Measurements from ENCODE around the gene ADAMTS12. TPM values are rescaled to one million over a fixed set of nuclear protein-coding genes. Genes with fewer than 3 reads are reported as not detected.

Gene ADAMTS12
- total RNA-seq, 4 donors from 2014 or later = 0.60 to 4.1 (median 1.3) TPM

- Histone ChIP-seq H3K4me3 (no peak overlapping the region), H3K36me3 (no peaks in the 10 kb centered on the region), H3K4me1 (no peaks in the 10 kb centered on the region), H3K27ac (no peak overlapping the region), H3K27me3 (no peaks in the 10 kb centered on the region), H3K9me3 (no peaks in the 10 kb centered on the region)
- no peak for DNase-seq
- in situ Hi-C loops (cut with MboI; ENCODE audit: low pct_ligation_motif_present in 1 of 4, low pct_unique_long_range_greater_than_20kb in 1 of 4, low sequenced_read_pairs in 3 of 4) = no loop called here
- no peak for TF ChIP-seq POLR2A (IDR thresholded peaks at IDR 0.05)
- TF ChIP-seq POLR2AphosphoS5 (IDR thresholded peaks at IDR 0.05) = no peak
- no peak for TF ChIP-seq CTCF (IDR thresholded peaks at IDR 0.05)
- TF ChIP-seq EP300 (IDR thresholded peaks at IDR 0.05; ENCODE audit: low read depth) = no peak
- WGBS, 2 donors (ENCODE audit: low coverage in 1 of 2) = 93% methylated on average over 2 of the region's 2 CpGs; no CpG with 5 or more reads in 1 of the 2 donors
- intact Hi-C loops (cut with DNase I; ENCODE audit: low total_unique reads) = no loop called here
Measured at GRCh38 chr5:33842456-33842855, 49.3 kb downstream of the ADAMTS12 start.

GRCh38 chr5:33841891-33842290, 49.9 kb downstream of the ADAMTS12 start:
- WGBS, 2 donors (ENCODE audit: low coverage in 1 of 2) = 88 to 95% methylated on average over 5 of the region's 5 CpGs
- Histone ChIP-seq H3K4me3 (no peak overlapping the region), H3K27ac (no peak overlapping the region), H3K27me3 (no peaks in the 10 kb centered on the region), H3K9me3 (no peaks in the 10 kb centered on the region), H3K36me3 (no peaks in the 10 kb centered on the region), H3K4me1 (no peaks in the 10 kb centered on the region)
- intact Hi-C loops (cut with DNase I; ENCODE audit: low total_unique reads) (no loop called here), in situ Hi-C loops (cut with MboI; ENCODE audit: low pct_ligation_motif_present in 1 of 4, low pct_unique_long_range_greater_than_20kb in 1 of 4, low sequenced_read_pairs in 3 of 4) (no loop called here)
- TF ChIP-seq POLR2A (IDR thresholded peaks at IDR 0.05) = no peak
- TF ChIP-seq POLR2AphosphoS5 (IDR thresholded peaks at IDR 0.05) = no peak
- TF ChIP-seq CTCF (IDR thresholded peaks at IDR 0.05) = no peak
- no peak for TF ChIP-seq EP300 (IDR thresholded peaks at IDR 0.05; ENCODE audit: low read depth)
- DNase-seq = no peak

- Histone ChIP-seq H3K9me3 (no peaks in the 10 kb centered on the region), H3K27me3 (no peaks in the 10 kb centered on the region), H3K27ac (no peak overlapping the region), H3K4me1 (no peaks in the 10 kb centered on the region), H3K4me3 (no peak overlapping the region), H3K36me3 (no peaks in the 10 kb centered on the region)
- TF ChIP-seq CTCF (IDR thresholded peaks at IDR 0.05) (no peak), EP300 (IDR thresholded peaks at IDR 0.05; ENCODE audit: low read depth) (no peak), POLR2AphosphoS5 (IDR thresholded peaks at IDR 0.05) (no peak), POLR2A (IDR thresholded peaks at IDR 0.05) (no peak)
- in situ Hi-C loops (cut with MboI; ENCODE audit: low pct_ligation_motif_present in 1 of 4, low pct_unique_long_range_greater_than_20kb in 1 of 4, low sequenced_read_pairs in 3 of 4) (no loop called here), intact Hi-C loops (cut with DNase I; ENCODE audit: low total_unique reads) (no loop called here)
- DNase-seq = no peak
Measured at GRCh38 chr5:33840927-33841547, 50.8 kb downstream of the ADAMTS12 start.

GRCh38 chr5:33837301-33837700, 54.5 kb downstream of the ADAMTS12 start:
- no peak overlapping the region for H3K27ac ChIP-seq
- 74 to 82% methylated on average over 3 to 4 of the region's 4 CpGs for WGBS, 2 donors (ENCODE audit: low coverage in 1 of 2)
- in situ Hi-C loops (cut with MboI; ENCODE audit: low pct_ligation_motif_present in 1 of 4, low pct_unique_long_range_greater_than_20kb in 1 of 4, low sequenced_read_pairs in 3 of 4) = no loop called here

More at GRCh38 chr5:33837301-33837700, 54.5 kb downstream of the ADAMTS12 start:
- Histone ChIP-seq H3K4me3 (no peak overlapping the region), H3K4me1 (no peaks in the 10 kb centered on the region), H3K36me3 (no peaks in the 10 kb centered on the region), H3K27me3 (no peaks in the 10 kb centered on the region), H3K9me3 (no peaks in the 10 kb centered on the region)
- no peak for DNase-seq
- intact Hi-C loops (cut with DNase I; ENCODE audit: low total_unique reads) = no loop called here
- TF ChIP-seq CTCF (IDR thresholded peaks at IDR 0.05) (no peak), POLR2AphosphoS5 (IDR thresholded peaks at IDR 0.05) (no peak), EP300 (IDR thresholded peaks at IDR 0.05; ENCODE audit: low read depth) (no peak), POLR2A (IDR thresholded peaks at IDR 0.05) (no peak)

All from transverse colon (tissue), 4 donors.